C1 segment of cervical spinal cord (tissue), 14 donors: Measurements from ENCODE around the gene APBB2.
"Not testable (repeated sequence)": the region's sequence is repeated elsewhere in the genome, so short reads cannot be mapped to it uniquely, and the experiment has no call there.

Experiments used
- DNase-seq, 14 donors: peaks; one replicate each; lab custom pipeline; 2025; lab: John Stamatoyannopoulos, UW

Gene APBB2

GRCh38 chr4:40948014-40948413, 266.3 kb downstream of the APBB2 start:
- no peak for DNase-seq

- DNase-seq = peak in 1 of 14 donors; percentile 34
These were observed 267.7 kb downstream of the APBB2 start for GRCh38 chr4:40946652-40947051.

- no peak for DNase-seq
These were observed 273.6 kb downstream of the APBB2 start for GRCh38 chr4:40940756-40941155.

GRCh38 chr4:40940317-40940741, 274.0 kb downstream of the APBB2 start:
- no peak for DNase-seq

- no peak for DNase-seq
These were observed 274.5 kb downstream of the APBB2 start for GRCh38 chr4:40939856-40940255.

GRCh38 chr4:40938337-40938736, 276.0 kb downstream of the APBB2 start:
- DNase-seq = no peak

GRCh38 chr4:40937140-40937725, 277.1 kb downstream of the APBB2 start:
- DNase-seq = no peak

- no peak for DNase-seq
These were observed 279.7 kb downstream of the APBB2 start for GRCh38 chr4:40934676-40935075.

GRCh38 chr4:40933272-40934053, 280.9 kb downstream of the APBB2 start:
- DNase-seq = peak in 11 of 14 donors; percentile 15 to 65 (median 41)

- DNase-seq = no peak
These were observed 282.5 kb downstream of the APBB2 start for GRCh38 chr4:40931841-40932240.

- DNase-seq = no peak
These were observed 283.1 kb downstream of the APBB2 start for GRCh38 chr4:40931238-40931637.

- DNase-seq = no peak
These were observed 287.3 kb downstream of the APBB2 start for GRCh38 chr4:40927074-40927473.

- DNase-seq = no peak
These were observed 289.6 kb downstream of the APBB2 start for GRCh38 chr4:40924793-40925117.

GRCh38 chr4:40924096-40924792, 290.1 kb downstream of the APBB2 start:
- DNase-seq = peak in 7 of 14 donors; percentile 18 to 45 (median 24)

- peak in 13 of 14 donors; percentile 10 to 99 (median 64) for DNase-seq
These were observed 290.8 kb downstream of the APBB2 start for GRCh38 chr4:40923316-40924095.

GRCh38 chr4:40919976-40920375, 294.4 kb downstream of the APBB2 start:
- not testable (repeated sequence) for DNase-seq

- peak in 2 of 14 donors; percentile 2 to 18 for DNase-seq
These were observed 296.0 kb downstream of the APBB2 start for GRCh38 chr4:40918330-40918729.

GRCh38 chr4:40916880-40917279, 297.5 kb downstream of the APBB2 start:
- DNase-seq = peak in 2 of 14 donors; percentile 5 to 13

GRCh38 chr4:40916218-40916555, 298.2 kb downstream of the APBB2 start:
- no peak for DNase-seq

GRCh38 chr4:40915318-40916217, 298.8 kb downstream of the APBB2 start:
- DNase-seq = no peak
